Measurements from ENCODE around the gene ZNF467. TPM values are rescaled to one million over a fixed set of nuclear protein-coding genes. Genes with fewer than 3 reads are reported as not detected.

ZNF467 gene
- total RNA-seq, 1 donor from 2014 or later = 3.4 TPM

DNA sequence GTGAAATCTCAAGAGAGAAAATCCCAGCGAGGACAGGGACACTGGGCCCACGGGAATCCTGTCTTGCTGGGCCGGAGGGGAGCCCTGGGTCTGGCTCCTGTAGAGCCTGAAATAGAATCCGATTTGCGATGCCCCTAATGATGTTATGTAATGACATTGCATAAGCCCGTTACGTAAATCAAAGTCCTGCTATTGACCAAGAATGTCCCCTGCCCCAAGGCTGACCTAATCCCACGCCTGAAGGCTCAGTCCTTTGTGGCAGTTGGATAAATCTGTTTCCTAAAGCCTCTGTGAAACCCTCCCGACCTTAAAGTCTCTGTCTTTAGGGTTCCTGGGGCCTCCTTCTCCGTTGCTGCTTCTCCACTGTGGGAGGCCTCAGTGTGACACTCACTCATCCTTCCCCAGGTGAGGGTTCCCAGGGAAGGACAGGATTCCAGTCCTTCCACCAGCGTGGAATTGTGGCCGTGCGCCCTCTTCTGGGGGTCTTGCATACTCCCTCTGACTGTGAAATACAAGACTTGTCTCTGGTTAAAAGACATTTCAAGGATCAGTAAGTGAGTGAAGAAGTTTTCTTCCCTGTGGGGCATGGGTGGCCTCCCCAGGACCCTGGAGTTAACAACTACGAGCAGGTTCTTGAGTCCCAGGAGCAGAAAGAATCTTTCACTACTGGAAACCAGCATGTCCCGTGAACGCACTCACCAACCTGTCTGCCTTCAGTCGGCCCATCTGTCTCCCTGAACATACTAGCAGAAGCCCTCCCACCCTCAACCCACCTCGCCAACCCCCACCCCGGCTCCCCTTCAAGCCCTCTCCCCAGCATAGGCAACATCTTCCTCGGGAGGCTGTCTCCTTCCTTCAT is 19.8 kb downstream of the ZNF467 start:
- TF ChIP-seq, protein P1, sequence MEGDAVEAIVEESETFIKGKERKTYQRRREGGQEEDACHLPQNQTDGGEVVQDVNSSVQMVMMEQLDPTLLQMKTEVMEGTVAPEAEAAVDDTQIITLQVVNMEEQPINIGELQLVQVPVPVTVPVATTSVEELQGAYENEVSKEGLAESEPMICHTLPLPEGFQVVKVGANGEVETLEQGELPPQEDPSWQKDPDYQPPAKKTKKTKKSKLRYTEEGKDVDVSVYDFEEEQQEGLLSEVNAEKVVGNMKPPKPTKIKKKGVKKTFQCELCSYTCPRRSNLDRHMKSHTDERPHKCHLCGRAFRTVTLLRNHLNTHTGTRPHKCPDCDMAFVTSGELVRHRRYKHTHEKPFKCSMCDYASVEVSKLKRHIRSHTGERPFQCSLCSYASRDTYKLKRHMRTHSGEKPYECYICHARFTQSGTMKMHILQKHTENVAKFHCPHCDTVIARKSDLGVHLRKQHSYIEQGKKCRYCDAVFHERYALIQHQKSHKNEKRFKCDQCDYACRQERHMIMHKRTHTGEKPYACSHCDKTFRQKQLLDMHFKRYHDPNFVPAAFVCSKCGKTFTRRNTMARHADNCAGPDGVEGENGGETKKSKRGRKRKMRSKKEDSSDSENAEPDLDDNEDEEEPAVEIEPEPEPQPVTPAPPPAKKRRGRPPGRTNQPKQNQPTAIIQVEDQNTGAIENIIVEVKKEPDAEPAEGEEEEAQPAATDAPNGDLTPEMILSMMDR (IDR thresholded peaks at IDR 0.05) = peak; percentile 65
- H3K4me3 Mint-ChIP-seq (ENCODE audit: unreplicated experiment) = no peak overlapping the region
- no peak for DNase-seq (ENCODE audit: extremely low spot score, unreplicated experiment)

DNA sequence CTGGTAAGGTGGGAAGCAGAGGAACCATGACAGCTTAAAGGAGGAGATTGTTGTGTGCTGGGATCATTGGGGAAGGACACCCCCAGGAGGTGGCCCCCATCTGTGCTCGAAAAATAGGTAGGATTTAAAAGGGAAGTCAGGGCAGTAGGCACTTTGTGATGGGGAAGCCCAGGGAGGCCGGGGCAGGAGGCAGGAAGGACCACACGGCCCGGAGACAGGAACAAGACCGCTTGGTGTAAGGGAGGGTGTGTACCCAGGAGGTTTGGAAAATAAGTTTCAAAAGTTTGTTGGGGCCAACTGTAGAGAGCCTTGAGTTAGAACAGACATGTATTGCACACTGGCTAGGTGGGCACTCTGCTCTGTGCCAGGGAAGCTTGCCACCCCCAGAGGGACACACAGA is 20.7 kb downstream of the ZNF467 start:
- Mint-ChIP-seq H3K9me3 (ENCODE audit: unreplicated experiment) (no peaks in the 10 kb centered on the region), H3K4me3 (ENCODE audit: unreplicated experiment) (no peak overlapping the region), H3K4me1 (ENCODE audit: unreplicated experiment) (no peaks in the 10 kb centered on the region), H3K27me3 (ENCODE audit: unreplicated experiment) (peaks cover 11% of the 10 kb centered on the region), H3K36me3 (ENCODE audit: unreplicated experiment) (no peaks in the 10 kb centered on the region), H3K27ac (ENCODE audit: unreplicated experiment) (no peak overlapping the region)
- TF ChIP-seq, protein P1 (IDR thresholded peaks at IDR 0.05) = no peak
- DNase-seq (ENCODE audit: extremely low spot score, unreplicated experiment) = no peak

More for the DNA sequence above, 19.8 kb downstream of the ZNF467 start:
- H3K27ac Mint-ChIP-seq (ENCODE audit: unreplicated experiment) = no peak overlapping the region
- peaks cover 11% of the 10 kb centered on the region for H3K27me3 Mint-ChIP-seq (ENCODE audit: unreplicated experiment)
- no peaks in the 10 kb centered on the region for H3K9me3 Mint-ChIP-seq (ENCODE audit: unreplicated experiment)
- no peaks in the 10 kb centered on the region for H3K36me3 Mint-ChIP-seq (ENCODE audit: unreplicated experiment)
- H3K4me1 Mint-ChIP-seq (ENCODE audit: unreplicated experiment) = no peaks in the 10 kb centered on the region

DNA sequence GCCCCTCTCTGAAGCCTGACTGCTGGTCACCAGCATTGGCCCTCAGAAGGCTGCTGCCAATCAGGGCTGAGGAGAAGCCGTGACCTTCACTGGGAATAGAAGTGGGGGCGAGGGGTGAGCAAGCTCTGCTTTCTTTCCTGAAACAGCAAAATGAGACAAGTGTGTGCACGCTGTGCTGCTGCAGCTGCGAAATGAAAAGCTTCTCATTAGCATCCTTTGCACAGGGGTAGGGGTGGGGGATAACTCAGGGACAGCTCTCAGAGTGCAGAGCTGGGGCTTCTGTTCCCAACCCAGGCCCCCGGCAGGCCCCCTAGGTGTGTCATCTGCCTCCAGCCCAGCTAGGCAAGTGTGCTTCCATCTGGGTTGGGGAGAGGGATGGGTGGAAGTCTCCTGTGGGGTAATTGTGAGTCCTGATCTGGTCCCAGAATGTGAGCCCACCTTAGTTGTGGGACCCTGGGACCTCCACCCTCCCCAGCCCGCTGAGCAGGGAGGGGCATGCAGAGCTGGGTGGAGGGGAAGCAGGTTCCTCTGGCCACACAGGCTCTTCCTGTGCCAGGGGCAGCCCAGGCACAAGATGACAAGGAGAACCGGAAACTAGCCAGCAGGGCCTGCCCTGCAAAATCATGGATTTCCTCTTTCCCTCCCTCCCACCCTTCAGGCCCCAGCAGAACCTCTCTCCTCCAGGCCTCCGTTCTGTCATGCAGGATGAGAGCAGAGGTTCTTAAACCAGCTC is 22.2 kb downstream of the ZNF467 start:
- TF ChIP-seq, protein P1 (IDR thresholded peaks at IDR 0.05) = no peak
- Mint-ChIP-seq H3K27me3 (ENCODE audit: unreplicated experiment) (peaks cover 3% of the 10 kb centered on the region), H3K36me3 (ENCODE audit: unreplicated experiment) (no peaks in the 10 kb centered on the region), H3K9me3 (ENCODE audit: unreplicated experiment) (no peaks in the 10 kb centered on the region), H3K4me3 (ENCODE audit: unreplicated experiment) (no peak overlapping the region), H3K4me1 (ENCODE audit: unreplicated experiment) (no peaks in the 10 kb centered on the region), H3K27ac (ENCODE audit: unreplicated experiment) (no peak overlapping the region)
- DNase-seq (ENCODE audit: extremely low spot score, unreplicated experiment) = no peak

DNA sequence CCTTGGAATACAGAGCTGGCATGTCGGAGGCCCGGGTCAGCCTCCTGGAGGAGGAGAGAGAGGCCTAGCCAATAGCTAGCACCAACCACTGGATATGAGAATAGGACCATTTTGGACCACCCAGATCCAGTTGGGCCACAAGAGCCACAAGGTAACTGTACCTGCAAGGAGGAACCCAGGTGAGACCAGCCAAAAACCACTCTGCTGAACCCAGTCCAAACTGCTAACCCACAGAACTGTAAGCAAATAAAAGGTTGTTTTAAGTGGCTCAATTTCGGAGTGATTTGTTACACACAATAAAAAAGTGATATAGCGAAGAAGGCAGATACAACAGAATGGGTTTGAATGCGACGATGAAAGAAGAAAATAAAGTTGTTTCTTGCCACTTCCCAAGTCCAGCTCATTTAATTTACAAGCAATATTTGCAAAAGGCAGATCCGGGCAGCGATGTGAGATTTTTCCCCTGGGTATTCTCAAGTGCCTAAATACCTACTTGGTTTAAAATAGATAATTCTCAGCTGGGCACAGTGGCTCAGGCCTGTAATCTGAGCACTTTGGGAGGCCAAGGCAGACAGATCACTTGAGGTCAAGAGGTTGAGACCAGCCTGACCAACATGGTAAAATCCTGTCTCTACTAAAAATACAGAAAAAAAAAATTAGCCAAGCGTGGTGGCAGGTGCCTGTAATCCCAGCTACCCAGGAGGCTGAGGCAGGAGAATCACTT is 23.1 kb downstream of the ZNF467 start:
- DNase-seq (ENCODE audit: extremely low spot score, unreplicated experiment) = no peak
- Mint-ChIP-seq H3K4me3 (ENCODE audit: unreplicated experiment) (no peak overlapping the region), H3K27ac (ENCODE audit: unreplicated experiment) (no peak overlapping the region), H3K4me1 (ENCODE audit: unreplicated experiment) (no peaks in the 10 kb centered on the region), H3K9me3 (ENCODE audit: unreplicated experiment) (no peaks in the 10 kb centered on the region), H3K36me3 (ENCODE audit: unreplicated experiment) (no peaks in the 10 kb centered on the region), H3K27me3 (ENCODE audit: unreplicated experiment) (peaks cover 3% of the 10 kb centered on the region)
- TF ChIP-seq, protein P1 (IDR thresholded peaks at IDR 0.05) = no peak
